HG02884 (cell line): ENCODE data around the gene NR0B1.

Experiments
- ATAC-seq: cut with Tn5 transposase; IDR thresholded peaks from one replicate; pipeline ENCODE4 v1.9.1; 2021; ENCODE audit warnings: mild to moderate bottlenecking, moderate library complexity; ENCODE audit not compliant: unreplicated experiment

The NR0B1 gene

DNA sequence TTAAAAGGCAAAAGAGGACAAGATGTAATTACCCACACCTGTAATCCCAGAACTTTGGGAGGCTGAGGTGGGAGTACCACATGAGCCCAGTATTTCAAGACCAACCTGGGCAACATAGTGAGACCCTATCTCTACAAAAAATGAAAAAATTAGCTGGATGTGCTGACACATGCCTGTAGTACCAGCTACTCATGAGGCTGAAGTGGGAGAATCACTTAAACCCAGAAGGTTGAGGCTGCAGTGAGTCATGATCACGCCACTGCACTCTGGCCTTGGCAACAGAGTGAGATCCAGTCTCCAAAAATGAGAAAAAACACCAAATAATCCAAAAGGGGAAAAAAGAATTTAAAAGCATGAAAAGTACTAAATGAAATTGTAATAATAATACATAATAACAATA, 30.8 kb downstream of the NR0B1 start:
- no peak for ATAC-seq

DNA sequence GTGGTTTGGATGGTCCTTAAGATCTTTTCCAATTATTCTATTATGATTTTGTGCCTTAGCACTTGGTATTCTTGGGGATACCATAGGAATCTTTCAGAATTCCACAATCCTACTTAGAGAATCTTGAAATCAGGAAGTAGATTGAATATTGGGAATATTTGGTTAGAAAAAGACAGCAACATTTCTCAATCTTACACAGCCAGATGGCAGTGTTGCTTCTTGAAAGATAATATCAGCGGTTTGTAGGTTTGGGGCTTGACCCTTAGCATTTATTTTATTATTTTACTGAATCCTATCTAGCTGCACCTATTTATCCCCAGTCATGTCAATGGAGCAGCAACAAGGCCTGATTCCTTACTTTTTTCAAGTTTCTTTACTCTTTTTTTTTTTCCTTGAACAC, 33.7 kb downstream of the NR0B1 start:
- no peak for ATAC-seq

DNA sequence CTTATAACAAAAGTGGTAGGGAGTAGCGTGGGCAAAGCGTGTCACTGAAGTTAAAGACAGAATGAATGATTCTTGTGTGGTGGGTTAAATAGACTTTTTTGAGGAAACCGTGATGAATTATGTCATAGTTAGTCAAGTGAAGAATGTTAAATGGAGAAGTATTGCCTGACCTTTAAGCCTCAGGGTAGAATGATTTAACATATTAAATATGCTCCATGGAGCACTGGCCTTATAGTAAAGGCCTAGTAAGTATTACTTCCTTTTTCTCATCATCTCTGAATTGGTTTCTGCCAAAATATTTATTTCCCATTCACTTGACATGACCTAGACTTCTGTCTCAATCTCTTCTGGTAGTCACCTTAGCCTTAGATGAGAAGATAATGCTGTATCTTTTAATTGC, 38.6 kb downstream of the NR0B1 start:
- no peak for ATAC-seq

DNA sequence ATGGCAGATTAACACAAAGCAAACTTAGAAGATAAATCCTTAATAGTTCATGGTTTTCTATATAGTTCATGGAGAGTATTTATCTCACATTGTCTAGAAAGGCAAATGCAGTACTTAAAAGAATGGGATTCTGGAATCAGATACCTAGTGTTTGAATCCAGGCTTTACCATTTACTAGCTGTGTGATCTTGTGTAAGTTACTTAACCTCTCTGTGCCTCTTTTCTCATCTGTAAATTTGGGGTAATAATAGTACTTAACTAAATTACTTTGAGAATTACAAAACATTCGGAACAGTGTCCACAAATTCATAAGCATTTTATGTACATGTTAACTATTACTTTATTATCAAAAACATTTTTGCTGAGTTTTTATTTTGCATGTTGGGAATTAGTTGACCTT, 46.4 kb downstream of the NR0B1 start:
- ATAC-seq: no peak

DNA sequence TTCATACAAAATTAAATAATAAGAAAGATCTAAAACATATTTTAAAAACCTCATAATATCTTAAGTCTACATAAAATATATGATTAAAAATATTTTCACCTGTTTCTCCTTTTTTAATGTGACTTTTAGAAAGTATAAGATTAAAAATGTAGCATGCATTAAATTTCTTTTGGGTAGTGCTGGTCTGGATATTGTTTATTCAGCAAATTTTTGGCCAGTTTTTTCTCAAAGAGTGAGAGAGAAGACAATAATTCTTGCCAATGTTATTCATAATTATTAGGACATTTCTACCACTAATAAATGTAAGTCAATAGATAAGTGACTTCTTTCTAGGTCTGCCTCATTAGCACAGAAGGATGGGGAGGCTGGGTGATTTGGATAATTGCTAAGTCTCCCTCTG, 48.2 kb downstream of the NR0B1 start:
- ATAC-seq: no peak

DNA sequence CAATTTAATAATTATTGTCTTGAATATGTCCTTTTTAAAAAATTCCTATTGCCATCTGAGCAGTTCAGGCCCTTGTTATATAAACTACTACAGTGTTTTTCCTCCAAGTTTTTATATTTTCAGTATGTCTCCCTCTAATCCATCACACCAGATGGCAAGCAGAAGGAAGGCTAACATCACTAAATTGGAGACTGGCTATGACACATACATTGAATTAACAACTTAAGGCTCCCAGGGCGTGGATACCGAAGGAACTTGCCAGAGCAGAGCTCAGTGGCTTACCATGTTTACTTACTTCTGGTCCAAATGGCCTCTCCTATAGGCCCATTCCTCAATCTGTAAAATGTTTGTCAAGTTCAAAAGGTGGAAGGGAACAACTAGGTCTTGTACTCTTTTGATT, 49.3 kb downstream of the NR0B1 start:
- no peak for ATAC-seq
